ENCODE results near the gene FNBP1. TPM values are rescaled to one million over a fixed set of nuclear protein-coding genes. Genes with fewer than 3 reads are reported as not detected.

FNBP1 gene
- total and polyA plus RNA-seq, 10 of the 15 experiments (the other 5 are each of a cell fraction or from before 2014, with no cell fraction given), result 64.5 to 353 (median 179) TPM

- TF ChIP-seq ZNF24 (IDR thresholded peaks at IDR 0.05) (no peak), POLR2A (IDR thresholded peaks at IDR 0.05; ENCODE audit: low read depth, low read length) (peak; percentile 82), NR2C1 (IDR thresholded peaks at IDR 0.05) (no peak), KDM1A (IDR thresholded peaks at IDR 0.05; ENCODE audit: borderline replicate concordance) (no peak), POLR2AphosphoS5 (IDR thresholded peaks at IDR 0.05; ENCODE audit: low read length) (peak; percentile 93), NRF1 (conservative IDR thresholded peaks at IDR 0.05; ENCODE audit: low read depth, low read length) (no peak), STAT3 (IDR thresholded peaks at IDR 0.05; ENCODE audit: low read depth, low read length) (no peak), JUND (IDR thresholded peaks at IDR 0.05; ENCODE audit: low read depth, low read length) (no peak), NFYB (IDR thresholded peaks at IDR 0.05; ENCODE audit: insufficient read depth, low read depth, low read length) (no peak), PBX3 (IDR thresholded peaks at IDR 0.05; ENCODE audit: insufficient replicate concordance, low read depth, low read length) (no peak), EGR1 (IDR thresholded peaks at IDR 0.05; ENCODE audit: borderline replicate concordance in 1 of 2, low read depth in 2 of 2, low read length in 2 of 2) (no peak), IKZF2 (IDR thresholded peaks at IDR 0.05) (no peak), BCL3 (IDR thresholded peaks at IDR 0.05; ENCODE audit: borderline replicate concordance, insufficient read depth, low read depth, low read length, poor library complexity, severe bottlenecking) (no peak), SMARCA5 (IDR thresholded peaks at IDR 0.05) (no peak; the same call in 1 of the 2 replicates), TARDBP (IDR thresholded peaks at IDR 0.05; ENCODE audit: borderline replicate concordance) (no peak), PML (IDR thresholded peaks at IDR 0.05; ENCODE audit: low read length) (no peak), MXI1 (IDR thresholded peaks at IDR 0.05; ENCODE audit: low read depth, low read length) (no peak; the same call in 1 of the 2 replicates), RAD51 (IDR thresholded peaks at IDR 0.05) (0 out of 2 replicates have a peak, but pooled peaks have one; percentile 3), ATF7 (IDR thresholded peaks at IDR 0.05; ENCODE audit: low read depth) (no peak; the same call in 1 of the 2 replicates), CREB1 (IDR thresholded peaks at IDR 0.05; ENCODE audit: low read depth) (no peak), PKNOX1 (IDR thresholded peaks at IDR 0.05) (0 out of 2 replicates have a peak, but pooled peaks have one; percentile 21), RCOR1 (conservative IDR thresholded peaks at IDR 0.05; ENCODE audit: low read depth, low read length) (no peak), BHLHE40 (IDR thresholded peaks at IDR 0.05; ENCODE audit: borderline replicate concordance in 1 of 2, low read depth in 2 of 2, low read length in 1 of 2) (0 out of 4 replicates have a peak, but pooled peaks of 1 of the 2 experiments have one; percentile 19), ZNF384 (IDR thresholded peaks at IDR 0.05; ENCODE audit: borderline replicate concordance, low read depth, low read length) (no peak), WRNIP1 (IDR thresholded peaks at IDR 0.05; ENCODE audit: borderline replicate concordance, low read depth, low read length) (no peak)
These were observed 156.5 kb downstream of the FNBP1 start (continued) for GRCh38 chr9:129886226-129887174.
